Testis (tissue), 2 donors: ENCODE results near the gene MARK4.

Experiments
- CTCF ChIP-seq, 3 experiments: fragments of 450-650 bp in 2 of 3; fragments of 200-600 bp in 1 of 3; sonication (generic) in 1 of 3; IDR thresholded peaks; one replicate each; pipeline ENCODE4 v1.5.1; 2016 to 2019; ENCODE audit warnings: antibody characterized with exemption in 3 of 3, mild to moderate bottlenecking in 2 of 3, moderate library complexity in 1 of 3
- POLR2A ChIP-seq: fragments of 450-650 bp; IDR thresholded peaks from one replicate; pipeline ENCODE4 v1.6.1; 2017; ENCODE audit warnings: antibody characterized with exemption, mild to moderate bottlenecking, moderate library complexity

GRCh38 chr19:45354241-45354842 is 103.3 kb downstream of the MARK4 start:
- TF ChIP-seq CTCF (IDR thresholded peaks at IDR 0.05) (no peak), POLR2A (no peak)
